ENCODE results near the gene LRFN2.

LRFN2 gene

DNA sequence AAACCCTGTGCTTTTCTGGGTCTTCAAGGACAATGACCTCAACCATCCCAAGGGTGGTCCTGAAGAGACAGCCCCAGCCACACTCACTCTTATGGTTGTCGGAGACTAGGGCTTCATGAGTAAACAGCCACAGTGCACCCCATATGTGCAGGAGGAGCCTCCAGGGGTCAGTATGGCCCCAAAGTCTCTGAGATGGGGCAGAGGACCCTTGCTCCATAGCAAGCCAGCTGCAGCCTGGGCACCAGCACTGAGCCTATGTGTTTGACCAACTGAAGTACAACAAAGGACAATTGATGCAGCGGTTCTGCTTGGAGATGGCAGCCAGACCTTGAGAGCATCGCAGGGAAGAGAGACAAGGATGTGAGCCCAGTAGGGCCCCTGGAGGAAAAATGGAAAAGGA lies 112.2 kb downstream of the LRFN2 start:
- DNase-seq (ENCODE audit: low read depth), result no peak

DNA sequence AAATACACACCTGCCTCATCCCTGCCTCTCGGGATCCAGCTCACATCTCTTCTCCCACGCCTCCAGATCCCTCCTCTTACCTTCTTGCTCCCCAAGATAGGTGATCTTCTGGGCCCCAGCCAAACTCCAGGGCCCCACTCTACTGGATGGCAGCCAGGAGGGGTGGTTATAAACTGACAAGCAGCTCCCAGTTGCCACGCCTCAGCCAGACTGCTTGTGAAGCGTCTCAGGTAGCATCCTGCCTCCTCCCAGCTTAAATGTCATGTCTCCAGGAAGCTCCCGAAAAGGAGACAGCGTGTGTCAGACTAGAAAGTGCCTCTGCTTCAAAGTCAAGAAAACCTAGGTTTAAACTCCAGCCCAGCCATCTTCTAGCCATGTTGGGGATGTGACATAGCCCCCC lies 114.1 kb downstream of the LRFN2 start:
- DNase-seq (ENCODE audit: low read depth), result no peak

DNA sequence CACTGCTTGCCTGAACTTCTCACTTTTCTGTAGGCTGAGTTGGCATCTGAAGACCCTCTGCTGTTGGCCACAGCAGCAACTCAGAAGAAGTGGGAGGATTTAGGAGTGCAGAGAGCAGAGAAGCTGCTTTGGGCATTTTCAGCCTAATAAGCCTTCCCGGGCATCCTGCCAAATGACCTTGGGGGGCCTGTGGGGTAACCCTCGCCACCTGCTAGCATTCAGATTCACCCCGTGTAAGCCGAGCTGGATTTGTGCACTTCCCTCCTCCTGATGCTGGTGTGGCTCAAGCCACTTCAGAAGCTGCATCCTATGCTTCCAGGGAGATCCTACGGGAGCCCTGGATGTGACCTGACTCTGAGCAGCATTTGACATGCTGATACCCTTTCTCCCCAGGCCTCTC lies 114.8 kb downstream of the LRFN2 start:
- DNase-seq (ENCODE audit: low read depth), result no peak

GRCh38 chr6:40471243-40471642 lies 115.9 kb downstream of the LRFN2 start:
- DNase-seq (ENCODE audit: low read depth), result no peak

DNA sequence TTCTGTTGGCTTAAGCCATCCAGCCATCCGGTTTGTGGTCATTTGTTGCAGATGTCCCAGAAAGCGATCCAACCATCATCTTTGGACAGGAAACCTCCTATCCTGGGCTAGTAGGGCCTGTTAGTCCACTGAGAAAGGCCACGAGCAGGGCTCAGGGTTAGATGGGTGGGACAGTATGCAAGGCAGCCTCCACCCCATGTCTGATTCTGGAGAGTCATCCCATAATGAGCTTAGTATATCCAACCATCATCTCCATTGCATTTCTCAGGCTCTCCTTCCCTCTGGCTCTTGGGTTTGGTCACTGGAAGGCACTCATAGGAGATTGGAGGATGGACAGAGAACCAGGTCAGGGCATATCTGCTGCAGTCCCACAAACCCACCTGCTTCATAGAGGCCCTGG lies 117.8 kb downstream of the LRFN2 start:
- DNase-seq (ENCODE audit: low read depth), result no peak

- no peak for DNase-seq (ENCODE audit: low read depth)
These were observed 120.1 kb downstream of the LRFN2 start for GRCh38 chr6:40466986-40467539.

DNA sequence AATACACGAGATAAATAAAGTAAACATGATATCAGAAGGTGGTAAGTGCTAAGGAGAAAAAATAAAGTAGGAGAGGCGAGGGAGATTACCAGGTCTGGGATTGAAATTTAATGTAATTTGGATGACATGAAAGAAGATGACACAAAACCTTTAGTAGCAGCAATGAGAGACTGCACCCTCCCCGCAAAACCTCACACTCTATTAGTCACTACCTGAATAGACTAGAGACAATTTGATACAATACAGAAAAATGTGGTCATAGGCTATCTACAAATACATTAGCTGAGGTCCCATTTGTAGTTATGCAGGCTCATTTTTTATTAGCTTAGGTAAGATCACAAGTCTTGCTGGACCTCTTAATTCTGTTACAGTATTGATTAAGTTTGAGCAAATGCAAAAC lies 125.5 kb downstream of the LRFN2 start:
- DNase-seq (ENCODE audit: low read depth), result no peak

DNA sequence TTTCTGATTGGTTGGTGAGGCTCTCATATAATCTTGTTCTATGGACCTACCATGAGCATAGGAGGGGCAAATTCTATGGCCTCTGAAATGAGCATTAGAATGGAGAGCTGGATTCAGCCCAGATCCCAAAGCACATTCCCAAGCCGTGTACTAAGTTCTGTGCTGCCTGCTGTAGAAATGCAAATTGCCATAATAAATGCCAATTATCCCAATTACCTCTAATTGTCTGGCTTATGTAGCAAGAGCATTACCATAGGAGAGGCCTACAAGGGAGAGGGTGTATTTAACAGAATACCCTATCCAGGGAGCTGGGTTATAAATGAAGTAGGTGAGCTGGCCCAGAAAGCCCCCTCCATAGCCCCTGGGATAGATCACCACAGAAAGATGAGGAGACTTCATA lies 126.8 kb downstream of the LRFN2 start:
- no peak for DNase-seq (ENCODE audit: low read depth)

GRCh38 chr6:40457261-40457660 lies 129.9 kb downstream of the LRFN2 start:
- DNase-seq (ENCODE audit: low read depth), result no peak

- DNase-seq (ENCODE audit: low read depth), result no peak
These were observed 130.7 kb downstream of the LRFN2 start for GRCh38 chr6:40456390-40457013.

- no peak for DNase-seq (ENCODE audit: low read depth)
These were observed 131.3 kb downstream of the LRFN2 start for GRCh38 chr6:40455686-40456389.

DNA sequence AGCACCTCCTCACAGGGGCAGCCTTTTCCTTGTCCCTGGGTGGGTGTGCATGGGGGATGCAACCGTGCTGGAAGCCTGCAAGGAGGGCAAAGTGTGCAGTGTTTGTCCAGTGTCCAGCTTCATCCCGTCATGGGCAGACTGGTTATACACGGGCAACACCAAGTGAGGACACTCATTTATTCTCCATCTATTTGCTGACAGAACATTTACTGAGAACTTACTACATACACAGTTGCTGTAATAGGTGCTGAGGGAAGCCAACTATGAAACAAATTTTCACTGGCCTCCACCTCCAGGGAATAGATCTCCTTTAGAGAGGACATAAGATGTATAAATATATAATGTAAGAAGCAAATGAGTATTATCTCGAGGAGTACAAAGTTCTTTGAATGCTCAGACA lies 136.7 kb downstream of the LRFN2 start:
- DNase-seq (ENCODE audit: low read depth), result no peak

- DNase-seq (ENCODE audit: low read depth), result no peak
These were observed 142.4 kb downstream of the LRFN2 start for GRCh38 chr6:40444811-40445210.

DNA sequence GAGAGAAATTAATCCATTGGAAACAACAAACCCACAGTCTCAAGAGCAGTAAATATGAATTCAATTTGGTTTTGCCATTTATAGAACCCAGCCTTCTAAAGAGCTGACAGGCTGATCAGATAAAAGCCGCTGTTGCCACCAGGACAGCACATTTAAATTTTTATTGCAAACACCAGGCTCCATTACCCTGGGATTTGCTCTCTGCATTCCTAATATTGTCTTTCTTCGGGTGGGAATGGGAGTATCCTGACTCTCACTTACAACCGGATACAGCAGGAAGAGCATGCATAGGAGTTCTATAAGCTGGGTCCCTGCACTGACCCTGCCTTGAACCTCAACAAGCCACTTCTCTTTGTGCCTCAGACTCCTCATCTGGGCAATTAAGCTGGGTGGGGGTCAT lies 142.9 kb downstream of the LRFN2 start:
- DNase-seq (ENCODE audit: low read depth), result no peak

- DNase-seq (ENCODE audit: low read depth), result no peak
These were observed 143.3 kb downstream of the LRFN2 start for GRCh38 chr6:40443842-40444241.

- DNase-seq (ENCODE audit: low read depth), result no peak
These were observed 144.6 kb downstream of the LRFN2 start for GRCh38 chr6:40442591-40442990.

DNA sequence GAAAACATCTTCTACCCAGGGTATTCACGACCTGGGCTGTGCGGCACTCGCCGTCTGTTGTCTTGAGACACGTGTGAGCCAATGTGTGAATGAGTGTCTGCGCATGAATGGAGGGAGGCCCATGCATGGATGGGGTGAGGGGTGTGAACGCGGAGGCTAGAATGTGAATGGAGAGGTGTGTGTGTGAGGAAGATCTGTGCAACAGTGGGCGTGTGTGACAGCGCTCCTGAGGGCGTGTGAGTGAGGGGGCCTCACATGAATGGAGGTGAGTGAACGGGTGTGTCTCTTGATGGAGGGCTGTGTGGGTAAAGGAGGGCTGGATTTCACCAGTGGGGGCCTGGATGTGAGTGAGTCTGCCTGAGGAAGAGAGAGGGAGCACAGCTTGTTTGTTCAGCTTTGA lies 146.0 kb downstream of the LRFN2 start:
- DNase-seq (ENCODE audit: low read depth), result no peak

GRCh38 chr6:40440053-40440452 lies 147.1 kb downstream of the LRFN2 start:
- DNase-seq (ENCODE audit: low read depth), result no peak

GRCh38 chr6:40439026-40439800 lies 148.0 kb downstream of the LRFN2 start:
- DNase-seq (ENCODE audit: low read depth), result no peak

DNA sequence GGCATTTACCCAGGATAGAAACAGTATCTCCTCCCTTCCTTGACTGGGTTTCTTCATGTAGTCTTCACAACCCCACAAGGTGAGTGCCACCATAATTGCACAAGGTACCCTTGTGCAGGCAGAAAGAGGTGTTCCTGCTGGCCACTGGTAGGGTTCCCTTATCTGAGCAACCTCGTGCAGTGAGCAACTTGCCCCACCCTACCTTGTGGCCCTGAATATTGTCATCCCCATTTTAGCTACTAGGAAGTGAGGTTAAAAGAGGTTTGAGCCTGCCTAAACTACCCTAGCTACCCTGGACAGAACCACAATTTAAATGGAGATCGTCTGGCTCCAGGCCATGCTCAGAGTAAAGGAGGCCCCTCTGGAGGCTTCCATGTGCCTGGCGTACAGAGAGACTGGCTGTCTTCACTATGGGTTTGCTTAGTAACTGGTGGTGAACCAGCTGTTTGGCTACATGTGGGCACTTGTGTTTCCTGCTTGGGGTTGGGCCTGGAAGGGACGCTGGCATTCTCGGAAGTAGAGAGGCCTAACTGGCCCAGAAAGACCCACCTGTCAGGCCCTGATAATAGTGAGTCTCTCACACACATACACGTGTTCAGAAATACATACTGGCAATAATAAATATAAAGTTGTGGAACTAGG lies 148.8 kb downstream of the LRFN2 start:
- no peak for DNase-seq (ENCODE audit: low read depth)

- DNase-seq (ENCODE audit: low read depth), result no peak
These were observed 149.5 kb downstream of the LRFN2 start for GRCh38 chr6:40437631-40438030.
